ENCODE results near the gene SEMA3D.

SEMA3D gene

DNA sequence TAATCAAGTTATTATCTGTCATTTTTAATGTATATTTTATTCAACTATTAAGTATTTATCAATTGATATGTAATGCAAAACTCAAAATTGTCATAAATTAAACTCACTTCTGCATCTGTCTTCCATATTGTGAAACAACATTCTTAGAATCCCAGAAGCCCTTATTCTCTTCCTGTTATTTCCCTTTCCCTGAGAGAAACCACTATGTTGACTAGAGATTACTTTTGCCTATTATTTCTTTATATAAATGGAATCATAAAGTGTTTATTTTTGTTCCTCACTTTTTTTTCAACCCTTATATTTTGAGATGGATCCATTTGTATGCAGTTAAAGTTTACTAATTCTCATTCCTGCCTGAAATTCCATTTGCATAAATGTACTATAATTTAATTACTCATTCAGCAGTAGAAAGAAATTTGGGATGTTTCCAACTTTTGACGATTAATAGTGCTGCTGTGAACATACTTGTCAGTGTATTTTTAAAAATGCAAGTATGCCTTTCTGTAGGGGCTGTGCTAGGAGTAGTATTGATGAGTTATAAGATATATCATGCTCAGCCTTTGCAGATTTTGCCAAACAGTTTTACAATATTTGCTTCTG is 211.2 kb downstream of the SEMA3D start:
- DNase-seq = no peak

GRCh38 chr7:84971360-84971759 is 215.5 kb downstream of the SEMA3D start:
- DNase-seq = no peak

- no peak for DNase-seq
These were observed 216.2 kb downstream of the SEMA3D start for GRCh38 chr7:84970670-84971069.

DNA sequence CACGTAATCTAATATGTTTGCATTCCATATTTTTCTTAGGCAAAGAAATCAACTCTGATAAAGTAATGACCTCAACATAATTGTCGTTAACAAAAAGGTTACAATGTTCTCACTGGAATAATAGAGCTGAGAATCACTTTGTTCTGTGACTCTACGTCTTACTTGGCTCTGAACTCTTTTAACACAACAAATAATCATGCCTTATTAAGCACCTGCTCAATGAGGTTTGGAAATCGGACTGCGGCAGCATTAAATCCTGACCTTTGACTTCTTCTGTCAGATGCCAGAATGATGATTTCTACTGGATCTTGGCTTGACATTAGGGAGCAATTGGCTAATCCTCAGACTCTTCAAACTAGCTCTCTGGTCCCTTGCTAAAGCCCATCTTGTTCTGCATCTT is 233.6 kb downstream of the SEMA3D start:
- no peak for DNase-seq

DNA sequence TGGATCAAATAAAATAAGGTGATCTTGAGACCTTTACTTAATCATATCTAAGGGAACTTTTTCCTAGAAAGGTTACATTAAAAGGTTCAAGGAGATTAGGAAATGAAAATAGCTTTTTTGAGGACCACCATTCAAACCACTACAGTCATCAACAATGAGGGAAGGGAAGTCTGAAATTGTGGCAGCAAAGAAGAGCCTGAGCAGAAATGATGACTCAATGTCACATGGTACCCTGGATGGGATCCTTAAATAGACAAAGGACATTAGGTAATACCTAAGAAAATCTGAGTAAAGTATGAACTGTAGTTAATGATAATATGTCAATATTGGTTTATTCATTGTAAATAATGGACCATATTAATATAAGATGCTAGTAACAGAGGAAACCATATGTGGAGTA is 236.0 kb downstream of the SEMA3D start:
- DNase-seq = no peak

DNA sequence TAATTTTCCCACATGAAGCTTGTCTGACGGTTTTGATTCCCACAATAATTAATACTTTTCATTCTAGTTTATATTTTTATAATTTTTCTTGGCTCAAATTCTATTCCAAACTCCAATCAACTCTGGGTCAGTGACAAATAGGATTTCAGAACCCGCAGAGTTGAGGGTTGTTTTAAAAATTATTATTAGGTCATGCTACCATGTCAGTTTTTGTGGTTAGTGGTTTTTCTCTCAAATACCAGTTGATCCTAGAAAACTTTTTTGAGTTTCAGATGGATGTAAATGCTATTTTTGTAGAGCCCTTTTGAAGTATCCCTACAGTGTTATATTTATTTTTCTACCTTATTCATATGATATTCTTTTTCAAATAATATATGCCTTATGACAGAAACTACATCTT is 237.4 kb downstream of the SEMA3D start:
- no peak for DNase-seq

DNA sequence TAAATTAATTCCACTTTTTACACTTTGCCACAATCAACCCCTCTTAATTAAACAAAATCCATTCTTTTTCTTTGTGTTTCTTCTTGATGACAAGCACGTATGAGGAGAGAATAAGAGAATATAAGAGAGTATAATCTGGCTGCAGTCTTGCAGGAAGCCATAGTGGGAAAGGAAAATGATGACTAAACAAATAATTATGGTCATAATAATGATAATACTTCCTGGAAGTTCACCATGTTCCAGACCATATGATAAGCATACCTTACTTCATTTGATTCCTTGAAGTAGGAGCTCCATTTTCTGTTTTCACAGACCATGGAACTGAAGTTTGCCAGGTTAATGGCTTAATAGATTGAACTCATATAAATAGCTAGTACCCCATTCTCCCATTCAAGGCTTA is 237.8 kb downstream of the SEMA3D start:
- no peak for DNase-seq

DNA sequence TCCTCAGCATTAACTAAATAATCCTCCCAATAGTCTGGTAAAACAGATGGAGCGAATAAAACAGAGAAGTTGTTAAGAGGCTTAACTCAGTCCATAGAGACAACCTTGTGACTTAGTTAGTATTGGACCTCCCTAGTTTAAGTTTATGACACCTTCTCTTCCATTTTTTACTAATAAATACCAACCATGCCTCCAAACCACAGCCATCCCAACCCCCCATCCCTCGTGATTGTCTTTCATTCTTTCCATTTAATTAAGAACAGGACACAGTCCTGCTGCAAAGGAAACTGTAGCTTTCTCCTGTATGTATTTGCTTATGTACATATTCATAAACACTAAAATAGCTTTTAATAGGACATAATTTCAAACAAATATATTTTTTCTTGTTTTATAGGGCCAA is 238.2 kb downstream of the SEMA3D start:
- DNase-seq = no peak

- no peak for DNase-seq
These were observed 240.3 kb downstream of the SEMA3D start for GRCh38 chr7:84946549-84946948.

All from activated CD4-positive, alpha-beta T cell treated with anti-CD3 and anti-CD28 coated beads, Interleukin-2, amount 50 U/mL, for 4 hours (primary cell).